HEK293 (cell line): ENCODE measurements around the gene SVIL.
"Not testable (repeated sequence)": the region's sequence is repeated elsewhere in the genome, so short reads cannot be mapped to it uniquely, and the experiment has no call there.

ENCODE experiments used
- CTCF ChIP-seq: fragments of 450-650 bp; formaldehyde crosslinking; IDR thresholded peaks from 2 replicates; pipeline ENCODE4 v1.5.1; 2016; ENCODE audit warnings: missing biosample characterization, missing genetic modification characterization
- KLF16 ChIP-seq: fragments of 450-650 bp; formaldehyde crosslinking; IDR thresholded peaks from 2 replicates; pipeline ENCODE4 v1.5.1; 2017; ENCODE audit warnings: missing biosample characterization, missing genetic modification characterization
- MZF1 ChIP-seq: fragments of 450-650 bp; formaldehyde crosslinking; IDR thresholded peaks from 2 replicates; pipeline ENCODE4 v1.5.1; 2017; ENCODE audit warnings: missing biosample characterization, missing genetic modification characterization, borderline replicate concordance
- TRIM28 ChIP-seq: IDR thresholded peaks from 2 replicates; pipeline ENCODE4 v1.6.1; 2011; ENCODE audit warnings: low read length, control low read depth, borderline replicate concordance
- ZBTB44 ChIP-seq: fragments of 450-650 bp; IDR thresholded peaks from 2 replicates; pipeline ENCODE4 v1.5.1; 2018; ENCODE audit warnings: missing biosample characterization, mild to moderate bottlenecking, missing genetic modification characterization
- ZNF423 ChIP-seq: fragments of 450-650 bp; formaldehyde crosslinking; IDR thresholded peaks from 2 replicates; pipeline ENCODE4 v1.5.1; 2016; ENCODE audit warnings: missing biosample characterization, missing genetic modification characterization
- ZNF510 ChIP-seq: fragments of 450-650 bp; formaldehyde crosslinking; IDR thresholded peaks from 2 replicates; pipeline ENCODE4 v1.5.1; 2018; ENCODE audit warnings: mild to moderate bottlenecking, missing genetic modification characterization, missing biosample characterization; ENCODE audit not compliant: insufficient replicate concordance

GRCh38 chr10:29624357-29624756 is 10.4 kb downstream of the SVIL start:
- not testable (repeated sequence) for TF ChIP-seq CTCF (tag by site-specific recombination); MZF1 (tag by site-specific recombination); ZBTB44 (tag by site-specific recombination); TRIM28; ZNF510; ZNF423 (tag by site-specific recombination); KLF16
